ENCODE results near the gene GSK3A. TPM values are rescaled to one million over a fixed set of nuclear protein-coding genes. Genes with fewer than 3 reads are reported as not detected.

The GSK3A gene
- total and polyA plus RNA-seq, 2 of the 8 experiments (the other 6 are each of a cell fraction or from before 2014, with no cell fraction given) = 55.3 to 84.0 TPM

- 71% methylated on average over 4 of the region's 6 CpGs; no CpG with 5 or more reads in 1 of the 2 experiments for whole genome bisulfite sequencing, 2 experiments (ENCODE audit: extremely low coverage in 1 of 2, insufficient coverage in 1 of 2, insufficient read length in 1 of 2, insufficient replicate concordance in 2 of 2, low coverage in 1 of 2, low lambda C conversion rate in 2 of 2, missing lambda C conversion rate in 1 of 2)
- H3K9me3 ChIP-seq (ENCODE audit: insufficient read depth in 2 of 2, low read depth in 1 of 2, low read length in 1 of 2) = no peaks in the 10 kb centered on the region
- H2BK15ac ChIP-seq (ENCODE audit: low read length) = no peak overlapping the region
- peaks cover 0 to 42% of the 10 kb centered on the region in 2 experiments; a peak in 2 of 4 replicates for H3K79me2 ChIP-seq (ENCODE audit: control insufficient read depth in 1 of 2, insufficient read depth in 2 of 2, low read length in 2 of 2)
- no peak overlapping the region for H2BK20ac ChIP-seq (ENCODE audit: low read length)
- H3K4ac ChIP-seq (replicated peaks; ENCODE audit: insufficient read length, low read depth, low read length) = no peak overlapping the region
- peaks cover 18% of the 10 kb centered on the region for H3K79me1 ChIP-seq (ENCODE audit: low read depth, low read length)
- H3K14ac ChIP-seq (ENCODE audit: insufficient read length) = no peak overlapping the region
- ChIA-PET CTCF (ENCODE audit: partially characterized antibody) (interaction anchor here (0.8 to 1.7 kb wide), 5 partner anchors 10 to 176 kb away, joined by 3 to 5 read pairs (median 3); no protein-coding TSS in a partner anchor), POLR2A (ENCODE audit: partially characterized antibody) (interaction anchor here (0.5 to 1.9 kb wide), 4 partner anchors 12 to 39 kb away, joined by 3 to 7 read pairs (median 4); partner anchors contain the start of gene ZNF526)
- no peak overlapping the region; a peak in 1 of 7 replicates for H3K9ac ChIP-seq (replicated peaks in 1 of 4; ENCODE audit: extremely low read depth in 1 of 4, low read depth in 3 of 4, low read length in 3 of 4)
- FAIRE-seq (peak; percentile 42), DNase-seq (ENCODE audit: low read depth in 1 of 2, low spot score in 2 of 2) (no peak)
- H3K27ac ChIP-seq (ENCODE audit: low read depth, low read length) = no peak overlapping the region
- H4K5ac ChIP-seq (ENCODE audit: insufficient read length, low read depth, low read length) = no peak overlapping the region
- H4K91ac ChIP-seq (replicated peaks; ENCODE audit: insufficient read length, low read length) = no peak overlapping the region
- no peak overlapping the region for H3K18ac ChIP-seq (ENCODE audit: extremely low read depth, low read length)
- H2BK5ac ChIP-seq (ENCODE audit: low read depth, low read length) = no peak overlapping the region
- no peaks in the 10 kb centered on the region for H3K27me3 ChIP-seq (replicated peaks in 1 of 4; ENCODE audit: control insufficient read depth in 3 of 4, extremely low read depth in 1 of 4, insufficient read depth in 3 of 4, low read length in 3 of 4)
- H3K23me2 ChIP-seq (ENCODE audit: low read depth, low read length) = no peaks in the 10 kb centered on the region
- peaks cover 10 to 67% (median 20%) of the 10 kb centered on the region in 4 experiments; a peak in 7 of 8 replicates for H3K36me3 ChIP-seq (ENCODE audit: control insufficient read depth in 2 of 4, insufficient read depth in 4 of 4, low read length in 3 of 4)
- H3K4me2 ChIP-seq (ENCODE audit: insufficient read depth in 1 of 2, low read depth in 2 of 2, low read length in 2 of 2) = no peak overlapping the region; a peak in 1 of 4 replicates
- H2BK12ac ChIP-seq (ENCODE audit: low read depth, low read length) = no peak overlapping the region
- no peak overlapping the region for H2BK120ac ChIP-seq (replicated peaks; ENCODE audit: low read depth, low read length)
- peak overlapping the region in 1 of 4 experiments; percentile 24; a peak in 1 of 8 replicates for H3K4me3 ChIP-seq (ENCODE audit: extremely low read depth in 1 of 4, insufficient read depth in 2 of 4, low read depth in 3 of 4, low read length in 4 of 4)
- H2AFZ ChIP-seq (ENCODE audit: low read length) = no peak overlapping the region
- H3K56ac ChIP-seq (replicated peaks; ENCODE audit: insufficient read length, low read depth, low read length) = no peak overlapping the region
- H3K23ac ChIP-seq (ENCODE audit: insufficient read length) = no peak overlapping the region
- no peak overlapping the region for H2AK5ac ChIP-seq (ENCODE audit: low read depth, low read length)
- no peak overlapping the region for H4K8ac ChIP-seq (ENCODE audit: extremely low read depth, insufficient read depth, low read length)
- TF ChIP-seq SIN3A (conservative IDR thresholded peaks at IDR 0.05 in 1 of 2, IDR thresholded peaks at IDR 0.05 in 1 of 2; ENCODE audit: low read depth in 1 of 2, low read length in 2 of 2) (0 out of 4 replicates have a peak, but pooled peaks of 1 of the 2 experiments have one; percentile 14), CTCF (IDR thresholded peaks at IDR 0.05; ENCODE audit: control extremely low read depth in 1 of 3, insufficient read depth in 1 of 3, low read depth in 1 of 3, low read length in 3 of 3) (peak; percentile 9 to 33 (median 11); a peak in 3 of 4 replicates), EGR1 (IDR thresholded peaks at IDR 0.05; ENCODE audit: borderline replicate concordance, low read depth, low read length) (peak; percentile 19; the same call in 1 of the 2 replicates), MAFK (IDR thresholded peaks at IDR 0.05; ENCODE audit: low read depth, low read length) (no peak), EP300 (IDR thresholded peaks at IDR 0.05; ENCODE audit: borderline replicate concordance in 1 of 2, low read depth in 2 of 2, low read length in 2 of 2) (0 out of 3 replicates have a peak, but pooled peaks of 1 of the 2 experiments have one; percentile 8), YY1 (IDR thresholded peaks at IDR 0.05; ENCODE audit: low read depth, low read length) (0 out of 2 replicates have a peak, but pooled peaks have one; percentile 14), RAD21 (IDR thresholded peaks at IDR 0.05 in 1 of 2, conservative IDR thresholded peaks at IDR 0.05 in 1 of 2; ENCODE audit: low read depth in 2 of 2, low read length in 2 of 2) (peak in 1 of 2 experiments; percentile 13; a peak in 1 of 4 replicates), CTBP2 (IDR thresholded peaks at IDR 0.05; ENCODE audit: borderline replicate concordance, insufficient read depth, insufficient read length, low read length) (no peak)
- peaks cover 0 to 12% (median 4%) of the 10 kb centered on the region in 4 experiments; a peak in 3 of 7 replicates for H3K4me1 ChIP-seq (replicated peaks in 1 of 4; ENCODE audit: control insufficient read depth in 3 of 4, insufficient read depth in 4 of 4, low read length in 3 of 4)
- H4K20me1 ChIP-seq (replicated peaks in 1 of 2; ENCODE audit: control insufficient read depth in 1 of 2, insufficient read depth in 2 of 2, low read length in 2 of 2) = peaks cover 9 to 37% of the 10 kb centered on the region in 2 experiments
Observed at GRCh38 chr19:42204664-42205063, 37.7 kb downstream of the GSK3A start.
